ENCODE measurements around the gene NTRK3.

The NTRK3 gene

GRCh38 chr15:87930457-87930856, 326.1 kb downstream of the NTRK3 start:
- no peak for DNase-seq

DNA sequence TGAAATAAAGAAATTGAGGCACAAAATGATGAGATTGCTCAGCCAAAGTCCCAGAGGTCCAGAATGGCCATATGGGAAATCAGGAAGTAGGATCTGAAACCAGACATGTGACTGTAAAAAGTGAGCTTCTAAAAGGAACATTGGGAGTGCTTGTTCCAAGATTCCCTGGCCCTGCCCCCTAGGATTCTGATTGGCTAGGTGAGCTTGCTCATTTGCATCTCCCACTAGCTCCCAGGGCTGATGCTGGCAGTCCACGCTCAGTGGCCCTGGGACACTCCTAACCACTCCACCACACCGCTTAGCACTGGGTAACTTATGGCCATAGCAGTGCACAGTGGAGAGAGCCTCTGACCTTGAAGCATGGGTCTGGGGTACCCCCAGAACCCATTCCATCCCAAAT, 326.7 kb downstream of the NTRK3 start:
- no peak for DNase-seq

DNA sequence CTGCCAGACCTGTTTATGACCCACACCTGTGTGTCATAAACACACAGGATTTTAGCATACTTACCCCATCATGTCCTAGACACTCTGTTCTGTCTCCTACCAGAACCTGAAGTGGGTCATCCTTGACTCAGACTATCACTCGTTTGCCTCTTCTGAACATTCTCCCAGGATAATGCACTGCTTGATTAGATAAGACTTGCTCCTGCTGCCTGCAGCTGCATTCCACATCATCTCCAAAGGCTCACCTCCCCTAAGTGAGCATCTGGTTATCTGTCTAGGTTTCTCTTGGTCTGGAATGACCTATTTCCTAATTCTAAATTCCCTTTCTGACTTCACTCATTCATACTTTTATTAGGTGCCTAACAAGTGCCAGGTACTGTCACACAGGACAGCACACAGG, 332.1 kb downstream of the NTRK3 start:
- no peak for DNase-seq

GRCh38 chr15:87919064-87919463, 337.5 kb downstream of the NTRK3 start:
- DNase-seq = no peak

GRCh38 chr15:87917480-87917879, 339.1 kb downstream of the NTRK3 start:
- DNase-seq = no peak

GRCh38 chr15:87916208-87916607, 340.3 kb downstream of the NTRK3 start:
- no peak for DNase-seq

GRCh38 chr15:87910301-87910700, 346.2 kb downstream of the NTRK3 start:
- no peak for DNase-seq

DNA sequence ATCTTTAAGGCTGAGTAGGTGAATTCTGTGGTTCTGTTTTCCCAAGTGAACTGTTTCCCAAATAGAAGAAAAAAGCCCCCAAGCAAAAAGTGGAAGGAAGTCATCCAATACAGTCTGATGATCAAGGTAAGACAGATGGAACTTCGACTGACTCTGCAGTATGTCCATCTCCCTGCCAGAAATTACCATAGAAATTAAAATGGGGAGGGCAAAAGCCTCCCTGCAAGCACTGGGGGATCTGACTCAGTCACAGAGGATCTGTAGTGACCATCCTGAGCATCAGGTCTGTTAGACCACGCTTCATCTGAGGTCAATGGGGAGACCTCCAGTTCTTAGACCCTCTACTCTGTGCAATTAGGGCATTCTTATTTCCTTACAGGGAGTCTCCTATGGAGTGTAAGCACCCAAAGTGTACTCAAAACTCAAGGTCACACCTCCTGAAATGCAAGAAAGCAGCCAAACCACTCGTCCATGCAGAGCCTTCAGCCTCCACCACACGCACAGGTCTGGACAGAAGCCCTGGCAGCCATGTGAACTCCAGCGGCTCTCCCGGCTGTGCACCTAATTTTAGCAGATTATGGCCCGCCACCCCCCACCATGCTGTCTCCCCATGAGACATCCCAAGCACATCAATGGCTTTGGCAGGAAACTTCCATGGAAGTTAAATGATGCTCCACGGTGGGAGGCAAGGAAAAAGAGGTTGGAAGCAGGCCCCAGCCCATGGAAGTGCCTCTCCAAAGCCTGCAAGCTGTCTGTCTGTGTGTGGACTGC, 348.7 kb downstream of the NTRK3 start:
- DNase-seq = no peak

GRCh38 chr15:87906444-87906843, 350.1 kb downstream of the NTRK3 start:
- no peak for DNase-seq

- no peak for DNase-seq
Observed at GRCh38 chr15:87902772-87903426, 353.6 kb downstream of the NTRK3 start.

DNA sequence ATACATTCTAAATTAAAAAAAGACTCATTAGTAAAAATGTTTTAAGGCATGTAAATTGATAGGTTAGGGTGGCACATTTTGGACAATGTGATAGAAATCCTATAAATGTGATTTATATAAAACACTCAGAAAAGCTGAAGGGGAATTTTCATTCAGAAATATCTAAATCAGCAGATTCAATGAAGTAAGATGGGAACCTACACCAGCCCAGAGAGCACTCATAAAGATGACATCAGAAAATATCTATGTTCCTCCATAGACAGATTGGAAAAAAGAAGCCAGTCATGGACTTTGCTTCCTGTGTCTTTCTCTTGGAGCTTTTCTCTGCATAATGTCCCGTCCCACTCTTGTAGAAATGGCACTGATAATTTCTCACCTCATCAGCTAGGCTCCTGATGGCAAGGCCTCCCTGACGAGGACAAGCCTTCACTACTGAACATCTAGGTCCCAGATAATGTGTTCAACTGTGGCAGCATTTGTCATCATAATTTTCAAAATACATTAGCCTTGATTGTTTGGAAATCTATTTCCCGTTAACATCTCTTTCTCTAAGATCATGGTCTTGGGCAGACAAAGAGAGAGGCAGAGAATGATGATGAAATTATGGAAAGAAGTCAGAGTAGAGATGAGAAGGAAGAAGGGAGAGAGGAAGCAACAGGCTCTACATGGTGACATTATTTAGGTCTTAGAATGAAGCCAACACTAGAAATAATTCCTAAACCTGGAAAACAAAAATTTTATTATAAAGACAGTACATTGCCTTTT, 354.4 kb downstream of the NTRK3 start:
- DNase-seq = no peak

GRCh38 chr15:87901008-87901407, 355.5 kb downstream of the NTRK3 start:
- DNase-seq = no peak

DNA sequence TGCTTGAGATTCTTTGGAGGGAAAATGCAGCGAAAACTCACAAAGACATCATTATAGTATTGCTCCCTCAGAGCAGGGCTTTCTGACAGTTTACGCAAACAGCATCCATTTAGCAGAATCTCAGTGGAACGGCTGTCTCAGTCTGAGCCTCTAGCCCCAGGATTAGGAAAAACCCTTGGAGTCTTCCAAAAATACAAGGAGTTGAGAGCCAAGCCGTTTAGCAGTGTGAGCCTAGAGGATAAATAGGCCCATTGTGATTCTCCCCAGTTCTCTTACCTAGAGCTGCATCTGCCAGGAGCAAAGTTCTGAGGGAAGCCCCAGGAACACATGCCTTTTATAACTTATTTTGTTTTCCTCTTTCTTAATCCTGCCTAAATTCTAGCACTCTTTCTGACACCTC, 359.6 kb downstream of the NTRK3 start:
- no peak for DNase-seq

DNA sequence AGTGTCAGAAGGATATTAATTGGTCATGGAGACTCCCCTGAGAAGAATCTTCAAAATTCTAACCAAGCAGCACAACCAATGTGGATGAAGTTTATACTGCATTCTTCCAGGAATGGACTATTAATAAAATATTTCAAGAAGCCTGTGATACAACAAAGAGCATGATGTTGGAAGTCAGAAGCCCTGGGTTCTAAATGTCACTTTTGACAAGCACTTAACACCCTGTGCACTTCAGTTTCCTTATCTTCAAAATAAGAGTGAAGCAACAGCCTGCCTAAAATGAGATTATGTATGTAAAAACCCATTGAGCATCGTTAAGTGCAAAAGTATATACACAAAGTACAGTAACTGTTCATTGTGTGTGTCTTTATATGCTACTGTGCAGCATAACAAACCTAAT, 369.4 kb downstream of the NTRK3 start:
- DNase-seq = no peak

GRCh38 chr15:87881026-87881425, 375.5 kb downstream of the NTRK3 start:
- no peak for DNase-seq

DNA sequence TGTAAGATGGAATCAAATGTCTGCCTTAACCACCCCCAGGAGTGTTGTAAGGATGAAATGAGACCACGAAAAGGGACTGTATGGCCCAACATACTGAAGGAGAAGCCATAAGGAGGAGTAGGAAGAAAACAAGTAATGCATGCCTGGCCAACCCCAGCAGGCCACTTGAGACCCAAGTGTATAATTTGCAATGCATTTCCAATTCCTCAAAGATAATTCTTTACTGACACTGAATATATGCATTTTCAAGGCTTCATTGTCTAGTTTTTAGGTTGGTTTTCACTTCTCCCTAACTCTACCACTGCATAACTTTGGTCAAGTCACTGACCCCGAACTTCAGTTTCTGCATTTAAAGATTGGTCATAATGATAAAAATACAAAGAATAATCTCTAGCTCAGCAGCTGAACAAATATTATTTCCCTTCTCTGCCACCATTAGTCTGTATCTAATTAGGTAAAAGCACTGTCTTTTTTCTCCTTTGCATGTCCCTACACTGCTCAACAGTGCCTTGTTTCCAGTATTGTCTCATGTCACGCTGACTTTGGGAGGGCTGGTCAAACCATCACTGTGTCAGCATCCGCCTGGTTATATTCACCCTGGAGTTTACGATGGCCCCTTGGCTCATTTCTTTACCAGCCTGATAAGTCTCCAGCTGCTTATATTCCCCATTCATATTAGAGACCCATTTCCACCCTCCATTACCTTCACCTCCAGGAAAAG, 378.6 kb downstream of the NTRK3 start:
- no peak for DNase-seq

GRCh38 chr15:87877114-87877810, 379.3 kb downstream of the NTRK3 start:
- no peak for DNase-seq

DNA sequence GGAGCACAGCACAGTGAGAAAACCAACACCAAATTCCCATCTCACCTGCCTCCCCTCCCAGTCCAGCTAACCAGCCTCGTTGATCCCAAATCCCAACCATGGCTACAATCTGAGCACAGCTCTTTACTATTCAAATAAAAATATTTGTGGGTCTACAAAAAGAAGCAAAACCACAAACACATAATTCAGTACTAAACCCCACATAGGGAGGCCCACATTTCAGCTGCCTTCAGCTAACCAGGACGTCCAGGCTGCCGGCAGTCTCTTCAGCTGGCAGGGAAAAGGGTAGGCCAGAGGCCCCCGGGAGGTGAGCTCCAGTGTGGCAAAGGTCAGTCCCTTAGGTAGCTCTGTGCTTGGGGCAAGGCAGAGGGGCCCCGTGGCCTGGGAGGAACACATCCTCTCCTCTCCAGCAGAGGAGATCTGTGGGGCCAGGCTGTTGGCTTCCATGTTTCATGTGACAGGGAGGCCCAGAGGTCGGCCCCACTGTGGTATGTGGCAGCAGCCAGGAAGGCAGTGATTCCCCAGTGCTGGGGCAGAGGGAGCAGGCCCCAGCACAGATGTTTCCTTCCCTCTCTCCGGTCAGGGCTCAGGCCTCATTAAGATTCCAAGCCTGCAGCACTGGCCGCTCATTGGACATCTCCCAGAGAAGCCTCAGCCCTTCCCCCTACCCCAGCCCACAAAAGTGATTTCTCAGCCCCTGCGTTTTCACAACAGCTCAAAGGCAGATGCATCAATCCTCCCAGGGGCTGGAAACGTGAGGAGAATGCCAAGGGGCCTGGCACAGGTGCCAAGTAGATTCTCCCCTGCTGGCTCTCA, 381.4 kb downstream of the NTRK3 start:
- no peak for DNase-seq

- DNase-seq = no peak
Observed at GRCh38 chr15:87873516-87873915, 383.0 kb downstream of the NTRK3 start.

- no peak for DNase-seq
Observed at GRCh38 chr15:87871731-87872320, 384.7 kb downstream of the NTRK3 start.

- DNase-seq = no peak
Observed at GRCh38 chr15:87871258-87871681, 385.3 kb downstream of the NTRK3 start.

All from activated CD8-positive, alpha-beta memory T cell treated with anti-CD3 and anti-CD28 coated beads for 24 hours (primary cell).